ENCODE measurements around the gene DDX17.

DNA sequence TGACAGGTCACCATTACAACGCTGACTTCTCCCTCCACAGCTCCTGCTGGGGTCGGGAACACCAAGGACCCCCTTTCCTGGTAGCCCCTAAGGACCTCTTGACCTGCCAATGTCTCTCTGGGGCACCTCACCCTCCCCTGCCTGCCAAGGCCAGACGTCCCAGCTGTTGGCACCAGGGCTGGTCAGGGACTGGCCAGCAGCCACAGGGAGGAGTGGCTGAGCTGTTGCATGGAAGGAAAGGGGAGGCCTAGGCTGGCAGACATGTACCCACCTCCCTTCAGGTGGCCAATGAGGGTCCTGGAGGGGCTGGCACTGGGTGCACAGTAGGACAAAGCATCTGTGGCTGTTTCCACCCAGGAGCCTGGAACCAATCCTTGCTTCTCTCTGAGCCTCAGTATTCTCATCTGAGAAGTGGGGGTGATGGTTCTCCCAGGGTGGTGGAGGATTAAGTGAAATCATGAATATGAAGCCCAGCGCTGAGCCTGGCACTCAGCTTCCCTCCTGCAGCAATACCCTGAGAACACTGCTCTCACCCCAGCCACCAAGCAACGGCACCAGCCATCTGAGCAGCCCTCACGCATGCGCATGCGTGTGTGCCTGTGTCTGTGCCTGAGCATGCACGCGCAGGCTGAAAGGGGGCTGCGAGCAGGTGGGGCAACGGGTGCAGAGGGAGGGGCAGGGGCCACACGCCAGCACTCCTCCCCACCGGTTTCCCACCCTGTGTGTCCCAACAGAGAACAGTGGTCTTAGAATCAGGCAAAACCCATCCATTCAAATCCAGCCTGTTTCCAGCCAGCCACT lies 57.0 kb downstream of the DDX17 start:
- TF ChIP-seq, protein P1, sequence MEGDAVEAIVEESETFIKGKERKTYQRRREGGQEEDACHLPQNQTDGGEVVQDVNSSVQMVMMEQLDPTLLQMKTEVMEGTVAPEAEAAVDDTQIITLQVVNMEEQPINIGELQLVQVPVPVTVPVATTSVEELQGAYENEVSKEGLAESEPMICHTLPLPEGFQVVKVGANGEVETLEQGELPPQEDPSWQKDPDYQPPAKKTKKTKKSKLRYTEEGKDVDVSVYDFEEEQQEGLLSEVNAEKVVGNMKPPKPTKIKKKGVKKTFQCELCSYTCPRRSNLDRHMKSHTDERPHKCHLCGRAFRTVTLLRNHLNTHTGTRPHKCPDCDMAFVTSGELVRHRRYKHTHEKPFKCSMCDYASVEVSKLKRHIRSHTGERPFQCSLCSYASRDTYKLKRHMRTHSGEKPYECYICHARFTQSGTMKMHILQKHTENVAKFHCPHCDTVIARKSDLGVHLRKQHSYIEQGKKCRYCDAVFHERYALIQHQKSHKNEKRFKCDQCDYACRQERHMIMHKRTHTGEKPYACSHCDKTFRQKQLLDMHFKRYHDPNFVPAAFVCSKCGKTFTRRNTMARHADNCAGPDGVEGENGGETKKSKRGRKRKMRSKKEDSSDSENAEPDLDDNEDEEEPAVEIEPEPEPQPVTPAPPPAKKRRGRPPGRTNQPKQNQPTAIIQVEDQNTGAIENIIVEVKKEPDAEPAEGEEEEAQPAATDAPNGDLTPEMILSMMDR (conservative IDR thresholded peaks at IDR 0.05; ENCODE audit: low read depth, low read length): no peak
- no peak for TF ChIP-seq EZH2 (IDR thresholded peaks at IDR 0.05; ENCODE audit: borderline replicate concordance, low read depth, low read length, poor library complexity, severe bottlenecking)
